Neural progenitor cell (in vitro differentiated cells): ENCODE data around the gene ZSCAN4. TPM values are rescaled to one million over a fixed set of nuclear protein-coding genes. Genes with fewer than 3 reads are reported as not detected.

Experiments used
- DNase-seq: peaks from one replicate; pipeline ENCODE4 v3.0.0-alpha.2; 2016; ENCODE audit warnings: low spot score
- H2AFZ ChIP-seq: fragments of 200-600 bp; sonication (generic); replicated peaks from 2 replicates; pipeline ENCODE4 v1.6.1; 2016; ENCODE audit warnings: antibody characterized with exemption
- H3F3A ChIP-seq: fragments of 200-600 bp; sonication (generic); 2 replicates; pipeline ENCODE4 v1.6.1; 2016; ENCODE audit warnings: antibody characterized with exemption, low read depth
- H3K27ac ChIP-seq: fragments of 200-600 bp; sonication (generic); 2 replicates; pipeline ENCODE4 v1.5.1; 2016; ENCODE audit warnings: mild to moderate bottlenecking
- H3K27me3 ChIP-seq: fragments of 200-600 bp; sonication (generic); 2 replicates; pipeline ENCODE4 v1.6.1; 2016; ENCODE audit warnings: mild to moderate bottlenecking, moderate library complexity
- H3K36me3 ChIP-seq: fragments of 200-600 bp; sonication (generic); 2 replicates; pipeline ENCODE4 v1.5.1; 2016
- H3K4me1 ChIP-seq: fragments of 200-600 bp; sonication (generic); 2 replicates; pipeline ENCODE4 v1.6.1; 2016; ENCODE audit warnings: mixed run types
- H3K4me2 ChIP-seq: fragments of 200-600 bp; sonication (generic); 2 replicates; pipeline ENCODE4 v1.6.1; 2016
- H3K4me3 ChIP-seq: fragments of 200-600 bp; sonication (generic); 2 replicates; pipeline ENCODE4 v1.5.1; 2016
- H3K79me2 ChIP-seq: fragments of 200-600 bp; sonication (generic); 2 replicates; pipeline ENCODE4 v1.6.1; 2016; ENCODE audit warnings: low read depth
- H3K9ac ChIP-seq: fragments of 200-600 bp; sonication (generic); 2 replicates; pipeline ENCODE4 v1.6.1; 2016
- H3K9me3 ChIP-seq: fragments of 200-600 bp; sonication (generic); 2 replicates; pipeline ENCODE4 v1.5.1; 2016; ENCODE audit warnings: low read depth
- H4K20me1 ChIP-seq: fragments of 200-600 bp; sonication (generic); 2 replicates; pipeline ENCODE4 v1.6.1; 2016; ENCODE audit warnings: low read depth
- H3K27ac Mint-ChIP-seq: 3 replicates; pipeline ENCODE4 v1.8.0; 2021; ENCODE audit warnings: mixed read lengths
- H3K27me3 Mint-ChIP-seq: 2 replicates; pipeline ENCODE4 v1.8.0; 2022; ENCODE audit warnings: low read depth, mild to moderate bottlenecking, inconsistent platforms, moderate library complexity, mixed read lengths; ENCODE audit not compliant: insufficient read depth
- H3K36me3 Mint-ChIP-seq: 3 replicates; pipeline ENCODE4 v1.8.0; 2021; ENCODE audit warnings: mixed read lengths
- H3K4me1 Mint-ChIP-seq: 3 replicates; pipeline ENCODE4 v1.8.0; 2021; ENCODE audit warnings: mixed read lengths
- H3K4me3 Mint-ChIP-seq: 3 replicates; pipeline ENCODE4 v1.8.0; 2021; ENCODE audit warnings: mild to moderate bottlenecking, moderate library complexity, mixed read lengths
- H3K9me3 Mint-ChIP-seq: 3 replicates; pipeline ENCODE4 v1.8.0; 2020; ENCODE audit warnings: mixed read lengths
- EZH2 ChIP-seq: fragments of 200-600 bp; sonication (generic); IDR thresholded peaks from 2 replicates; pipeline ENCODE4 v1.6.1; 2017; ENCODE audit warnings: antibody characterized with exemption, mild to moderate bottlenecking, moderate library complexity
- EZH2phosphoT487 ChIP-seq: fragments of 200-600 bp; sonication (generic); IDR thresholded peaks from 2 replicates; pipeline ENCODE4 v1.6.1; 2017; ENCODE audit warnings: antibody characterized with exemption
- total RNA-seq: library from RNA; depleted of rRNA; stranded (reverse); fragments of >200 nt; gene quantifications from 2 replicates; pipeline ENCODE4 v1.2.3, GENCODE V29; 2015; ENCODE audit warnings: low replicate concordance
- TF ChIP-seq, protein P1 (sequence below): fragments of 200-600 bp; sonication (generic); IDR thresholded peaks from 2 replicates; pipeline ENCODE4 v1.5.1; 2017; ENCODE audit warnings: antibody characterized with exemption, mild to moderate bottlenecking

The ZSCAN4 gene
- total RNA-seq, 1 donor from 2014 or later: not detected

DNA sequence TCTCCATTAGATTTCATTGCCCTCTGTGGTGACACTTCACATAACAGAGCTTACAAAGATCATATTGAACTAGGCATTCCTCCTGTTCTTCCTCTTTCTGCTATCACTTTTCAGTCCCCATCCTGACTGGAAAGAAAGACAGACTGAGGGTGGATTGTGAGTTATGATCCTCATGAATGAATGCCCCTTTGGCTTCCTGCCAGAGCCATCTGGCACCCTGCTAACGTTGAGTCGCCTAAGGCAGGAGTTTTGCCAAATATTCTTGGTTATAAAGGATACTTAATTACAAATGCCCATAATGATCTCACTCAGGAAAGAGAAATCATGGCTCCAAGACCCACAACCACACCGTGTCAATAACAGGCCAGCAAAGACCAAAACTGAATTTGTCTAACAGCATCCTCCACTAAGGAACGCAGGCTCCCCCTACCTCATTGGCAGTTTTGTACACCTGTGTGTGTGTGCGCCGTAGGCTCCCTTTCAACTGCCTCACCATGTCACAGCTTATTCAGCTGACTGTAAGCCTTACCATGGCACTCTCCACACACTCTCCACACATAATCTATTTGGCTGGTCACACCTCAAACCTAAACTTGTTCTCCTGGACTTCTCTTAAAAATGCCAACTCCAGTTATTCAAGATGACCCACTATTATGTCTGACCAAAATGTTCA, 20.3 kb upstream of the ZSCAN4 start:
- Histone ChIP-seq H3K27ac (no peak overlapping the region), H3K9me3 (no peaks in the 10 kb centered on the region), H4K20me1 (no peaks in the 10 kb centered on the region), H3K4me3 (no peak overlapping the region), H3K27me3 (no peaks in the 10 kb centered on the region), H3K4me1 (no peaks in the 10 kb centered on the region), H3F3A (no peaks in the 10 kb centered on the region), H3K79me2 (no peaks in the 10 kb centered on the region), H3K36me3 (no peaks in the 10 kb centered on the region), H2AFZ (no peak overlapping the region), H3K4me2 (no peak overlapping the region), H3K9ac (no peak overlapping the region)
- no peak for DNase-seq
- TF ChIP-seq EZH2phosphoT487: no peak
- TF ChIP-seq, protein P1, sequence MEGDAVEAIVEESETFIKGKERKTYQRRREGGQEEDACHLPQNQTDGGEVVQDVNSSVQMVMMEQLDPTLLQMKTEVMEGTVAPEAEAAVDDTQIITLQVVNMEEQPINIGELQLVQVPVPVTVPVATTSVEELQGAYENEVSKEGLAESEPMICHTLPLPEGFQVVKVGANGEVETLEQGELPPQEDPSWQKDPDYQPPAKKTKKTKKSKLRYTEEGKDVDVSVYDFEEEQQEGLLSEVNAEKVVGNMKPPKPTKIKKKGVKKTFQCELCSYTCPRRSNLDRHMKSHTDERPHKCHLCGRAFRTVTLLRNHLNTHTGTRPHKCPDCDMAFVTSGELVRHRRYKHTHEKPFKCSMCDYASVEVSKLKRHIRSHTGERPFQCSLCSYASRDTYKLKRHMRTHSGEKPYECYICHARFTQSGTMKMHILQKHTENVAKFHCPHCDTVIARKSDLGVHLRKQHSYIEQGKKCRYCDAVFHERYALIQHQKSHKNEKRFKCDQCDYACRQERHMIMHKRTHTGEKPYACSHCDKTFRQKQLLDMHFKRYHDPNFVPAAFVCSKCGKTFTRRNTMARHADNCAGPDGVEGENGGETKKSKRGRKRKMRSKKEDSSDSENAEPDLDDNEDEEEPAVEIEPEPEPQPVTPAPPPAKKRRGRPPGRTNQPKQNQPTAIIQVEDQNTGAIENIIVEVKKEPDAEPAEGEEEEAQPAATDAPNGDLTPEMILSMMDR: no peak
- Mint-ChIP-seq H3K36me3 (peaks cover 14% of the 10 kb centered on the region), H3K4me1 (no peaks in the 10 kb centered on the region), H3K9me3 (peaks cover 25% of the 10 kb centered on the region), H3K27ac (no peak overlapping the region), H3K27me3 (peaks cover 9% of the 10 kb centered on the region), H3K4me3 (no peak overlapping the region)

DNA sequence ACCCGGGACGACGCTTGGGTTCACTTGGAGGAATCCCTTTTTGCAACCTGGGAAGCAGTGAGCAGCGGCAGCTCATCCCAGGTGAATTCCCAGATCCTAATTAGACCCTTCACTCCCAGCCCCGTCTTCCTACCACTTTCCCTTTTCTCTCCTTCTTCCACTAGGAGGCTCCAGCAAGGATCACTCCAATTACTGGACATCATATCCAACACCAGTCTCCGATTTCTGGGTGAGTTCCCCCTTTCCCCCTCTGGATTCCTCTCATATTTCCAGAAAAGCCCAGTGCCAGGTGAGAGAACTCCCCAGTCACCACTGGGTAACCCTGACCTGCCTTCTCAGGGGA, 17.1 kb upstream of the ZSCAN4 start:
- no peak overlapping the region for H3K27ac Mint-ChIP-seq

DNA sequence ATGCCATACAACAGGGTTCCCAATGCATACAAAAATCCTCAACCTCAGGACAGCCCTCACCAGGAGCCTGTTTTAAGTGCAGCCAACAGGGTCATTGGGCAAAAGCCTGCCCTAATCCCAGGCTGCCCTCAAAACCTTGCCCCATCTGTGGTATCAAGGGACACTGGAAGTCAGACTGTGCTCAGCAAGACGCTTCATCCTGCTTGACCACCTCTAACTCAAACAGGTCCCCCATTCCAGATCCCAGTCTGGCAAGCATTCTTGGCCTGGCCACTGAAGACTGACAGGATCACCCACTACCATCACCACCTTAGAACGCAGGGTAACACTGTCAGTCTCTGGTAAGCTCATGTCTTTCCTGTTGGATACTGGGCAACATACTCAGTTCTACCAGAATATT, 15.0 kb upstream of the ZSCAN4 start:
- Histone ChIP-seq H3K27ac (no peak overlapping the region), H3K4me3 (no peak overlapping the region), H2AFZ (no peak overlapping the region), H3K27me3 (peaks cover 26% of the 10 kb centered on the region), H3K79me2 (no peaks in the 10 kb centered on the region), H3K4me2 (no peak overlapping the region), H3K4me1 (no peaks in the 10 kb centered on the region), H3K9me3 (no peaks in the 10 kb centered on the region), H3K9ac (no peak overlapping the region), H4K20me1 (no peaks in the 10 kb centered on the region), H3K36me3 (no peaks in the 10 kb centered on the region), H3F3A (no peaks in the 10 kb centered on the region)
- H3K36me3 Mint-ChIP-seq: peaks cover 2% of the 10 kb centered on the region
- DNase-seq: no peak
- H3K27me3 Mint-ChIP-seq: peaks cover 12% of the 10 kb centered on the region
- peaks cover 39% of the 10 kb centered on the region for H3K9me3 Mint-ChIP-seq
- H3K4me1 Mint-ChIP-seq: no peaks in the 10 kb centered on the region
- no peak overlapping the region for H3K27ac Mint-ChIP-seq
- H3K4me3 Mint-ChIP-seq: no peak overlapping the region
- TF ChIP-seq EZH2: no peak
- TF ChIP-seq, protein P1: no peak
- no peak for TF ChIP-seq EZH2phosphoT487

More for the DNA sequence above, 17.1 kb upstream of the ZSCAN4 start:
- peaks cover 5% of the 10 kb centered on the region for H3K27me3 ChIP-seq
- H3K9me3 ChIP-seq: no peaks in the 10 kb centered on the region
- H3F3A ChIP-seq: no peaks in the 10 kb centered on the region
- H3K27me3 Mint-ChIP-seq: peaks cover 12% of the 10 kb centered on the region
- no peaks in the 10 kb centered on the region for H3K4me1 ChIP-seq
- DNase-seq: peak; percentile 9
- H3K27ac ChIP-seq: no peak overlapping the region
- H3K4me1 Mint-ChIP-seq: no peaks in the 10 kb centered on the region
- no peak overlapping the region for H3K4me3 Mint-ChIP-seq
- H3K79me2 ChIP-seq: no peaks in the 10 kb centered on the region
- H3K36me3 Mint-ChIP-seq: peaks cover 2% of the 10 kb centered on the region
- no peak overlapping the region for H3K4me2 ChIP-seq
- H2AFZ ChIP-seq: no peak overlapping the region
- H3K4me3 ChIP-seq: no peak overlapping the region
- no peaks in the 10 kb centered on the region for H4K20me1 ChIP-seq
- TF ChIP-seq, protein P1: peak; percentile 13
- TF ChIP-seq EZH2phosphoT487: no peak
- no peak for TF ChIP-seq EZH2
- H3K9me3 Mint-ChIP-seq: peaks cover 39% of the 10 kb centered on the region
- no peak overlapping the region for H3K9ac ChIP-seq
- H3K36me3 ChIP-seq: no peaks in the 10 kb centered on the region
